Muscle of leg (tissue), 11 donors: ENCODE data around the gene XPO6. TPM values are rescaled to one million over a fixed set of nuclear protein-coding genes. Genes with fewer than 3 reads are reported as not detected.

Source experiments
- DNase-seq: peaks from one replicate; pipeline ENCODE4 v3.0.0; 2013
- H3K27ac ChIP-seq: one replicate; pipeline ENCODE4 v1.5.1; 2013; ENCODE audit warnings: mild to moderate bottlenecking, low read length, control low read depth
- H3K27me3 ChIP-seq: one replicate; pipeline ENCODE4 v1.6.1; 2013; ENCODE audit warnings: low read length; ENCODE audit not compliant: control insufficient read depth, insufficient read depth
- H3K36me3 ChIP-seq: one replicate; pipeline ENCODE4 v1.6.1; 2013; ENCODE audit warnings: low read length; ENCODE audit not compliant: control insufficient read depth, insufficient read depth
- H3K4me1 ChIP-seq: one replicate; pipeline ENCODE4 v1.6.1; 2013; ENCODE audit warnings: low read length; ENCODE audit not compliant: control insufficient read depth, insufficient read depth
- H3K4me3 ChIP-seq: one replicate; pipeline ENCODE4 v1.5.1; 2013; ENCODE audit warnings: low read length, control low read depth
- H3K9me3 ChIP-seq: replicated peaks from 2 replicates; pipeline ENCODE4 v1.6.1; 2013; ENCODE audit warnings: low read depth, low read length; ENCODE audit not compliant: control insufficient read depth
- WGBS: methylation state at CpG from one replicate; pipeline ENCODE4 v1.1.5; 2013; ENCODE audit warnings: missing lambda C conversion rate; ENCODE audit not compliant: insufficient coverage; 5-methylcytosine and 5-hydroxymethylcytosine counted together
- polyA plus RNA-seq, 8 donors: library from polyadenylated mRNA; unstranded; fragments of 120-200 nt; gene quantifications; one replicate each; pipeline versions ENCODE4 v1.2.1 to v1.2.3, GENCODE V29; 2013; ENCODE audit warnings: inconsistent platforms in 1 of 8, low replicate concordance in 1 of 8; ENCODE audit not compliant: insufficient read length in 8 of 8, insufficient read depth in 1 of 8
- total RNA-seq: library from RNA; stranded (reverse); fragments of 120-200 nt; gene quantifications from one replicate; pipeline ENCODE4 v1.2.4, GENCODE V29; 2013

XPO6 gene
- total and polyA plus RNA-seq, 9 donors: 45.8 to 66.3 (median 60.6) TPM

GRCh38 chr16:28188085-28188916 is 23.5 kb downstream of the XPO6 start:
- Histone ChIP-seq H3K27me3 (no peaks in the 10 kb centered on the region), H3K36me3 (peaks cover 6% of the 10 kb centered on the region), H3K4me3 (no peak overlapping the region), H3K4me1 (peaks cover 1% of the 10 kb centered on the region), H3K9me3 (peaks cover 2% of the 10 kb centered on the region), H3K27ac (peak overlapping the region; percentile 16)
- no peak for DNase-seq
- 70% methylated on average over 1 of the region's 6 CpGs for WGBS

- Histone ChIP-seq H3K27ac (peak overlapping the region; percentile 16), H3K4me3 (no peak overlapping the region), H3K27me3 (no peaks in the 10 kb centered on the region), H3K36me3 (peaks cover 3% of the 10 kb centered on the region), H3K4me1 (no peaks in the 10 kb centered on the region), H3K9me3 (peaks cover 2% of the 10 kb centered on the region)
- no CpG with 5 or more reads among the region's 2 CpGs for WGBS
- no peak for DNase-seq
These were observed 24.2 kb downstream of the XPO6 start for GRCh38 chr16:28187595-28188004.

GRCh38 chr16:28186752-28187151 is 25.0 kb downstream of the XPO6 start:
- no peak for DNase-seq
- peaks cover under 1% of the 10 kb centered on the region for H3K4me1 ChIP-seq
- peaks cover 3% of the 10 kb centered on the region for H3K36me3 ChIP-seq
- peaks cover 2% of the 10 kb centered on the region for H3K9me3 ChIP-seq
- no peak overlapping the region for H3K4me3 ChIP-seq
- no peaks in the 10 kb centered on the region for H3K27me3 ChIP-seq
- WGBS: no CpG with 5 or more reads among the region's 4 CpGs
- no peak overlapping the region for H3K27ac ChIP-seq

GRCh38 chr16:28185696-28186095 is 26.1 kb downstream of the XPO6 start:
- WGBS: 78% methylated on average over 1 of the region's 1 CpG
- Histone ChIP-seq H3K36me3 (no peaks in the 10 kb centered on the region), H3K27me3 (no peaks in the 10 kb centered on the region), H3K9me3 (peaks cover 2% of the 10 kb centered on the region), H3K27ac (no peak overlapping the region), H3K4me3 (no peak overlapping the region), H3K4me1 (peaks cover 6% of the 10 kb centered on the region)
- no peak for DNase-seq

GRCh38 chr16:28184625-28185024 is 27.1 kb downstream of the XPO6 start:
- Histone ChIP-seq H3K9me3 (peaks cover 2% of the 10 kb centered on the region), H3K4me3 (no peak overlapping the region), H3K27me3 (no peaks in the 10 kb centered on the region), H3K27ac (no peak overlapping the region), H3K36me3 (peaks cover 4% of the 10 kb centered on the region), H3K4me1 (peaks cover 6% of the 10 kb centered on the region)
- no peak for DNase-seq
- WGBS: no CpG with 5 or more reads among the region's 2 CpGs

- WGBS: 67% methylated on average over 2 of the region's 4 CpGs
- Histone ChIP-seq H3K36me3 (peaks cover 6% of the 10 kb centered on the region), H3K4me3 (no peak overlapping the region), H3K4me1 (peaks cover 6% of the 10 kb centered on the region), H3K9me3 (peaks cover 2% of the 10 kb centered on the region), H3K27me3 (no peaks in the 10 kb centered on the region), H3K27ac (no peak overlapping the region)
- DNase-seq: no peak
These were observed 27.8 kb downstream of the XPO6 start for GRCh38 chr16:28183930-28184329.

GRCh38 chr16:28183484-28183883 is 28.3 kb downstream of the XPO6 start:
- Histone ChIP-seq H3K36me3 (peaks cover 6% of the 10 kb centered on the region), H3K9me3 (peaks cover 2% of the 10 kb centered on the region), H3K27me3 (no peaks in the 10 kb centered on the region), H3K4me3 (no peak overlapping the region), H3K27ac (no peak overlapping the region), H3K4me1 (peaks cover 6% of the 10 kb centered on the region)
- DNase-seq: no peak
- no CpG with 5 or more reads among the region's 3 CpGs for WGBS

- H3K4me1 ChIP-seq: peaks cover 6% of the 10 kb centered on the region
- H3K9me3 ChIP-seq: peaks cover 2% of the 10 kb centered on the region
- peak; percentile 63 for DNase-seq
- no peak overlapping the region for H3K27ac ChIP-seq
- no CpG with 5 or more reads among the region's 3 CpGs for WGBS
- H3K27me3 ChIP-seq: no peaks in the 10 kb centered on the region
- H3K36me3 ChIP-seq: peaks cover 6% of the 10 kb centered on the region
- H3K4me3 ChIP-seq: no peak overlapping the region
These were observed 29.0 kb downstream of the XPO6 start for GRCh38 chr16:28182801-28183200.

- Histone ChIP-seq H3K4me1 (peaks cover 6% of the 10 kb centered on the region), H3K36me3 (peaks cover 9% of the 10 kb centered on the region), H3K4me3 (no peak overlapping the region), H3K9me3 (peaks cover 2% of the 10 kb centered on the region), H3K27me3 (no peaks in the 10 kb centered on the region), H3K27ac (no peak overlapping the region)
- no peak for DNase-seq
- no CpG with 5 or more reads among the region's 7 CpGs for WGBS
These were observed 29.6 kb downstream of the XPO6 start for GRCh38 chr16:28182183-28182582.

- no peaks in the 10 kb centered on the region for H3K27me3 ChIP-seq
- H3K27ac ChIP-seq: no peak overlapping the region
- peaks cover 6% of the 10 kb centered on the region for H3K4me1 ChIP-seq
- H3K36me3 ChIP-seq: peaks cover 15% of the 10 kb centered on the region
- 0% methylated on average over 1 of the region's 2 CpGs for WGBS
- peak; percentile 71 for DNase-seq
- no peak overlapping the region for H3K4me3 ChIP-seq
- peaks cover 2% of the 10 kb centered on the region for H3K9me3 ChIP-seq
These were observed 30.2 kb downstream of the XPO6 start for GRCh38 chr16:28181515-28181914.
